Upper lobe of left lung (tissue), 6 donors: ENCODE data around the gene ATXN1. TPM values are rescaled to one million over a fixed set of nuclear protein-coding genes. Genes with fewer than 3 reads are reported as not detected.

ENCODE experiments used
- ATAC-seq, 2 donors: fragments of 200-7000 bp; cut with Tn5 transposase; one replicate each; pipeline ENCODE4 v1.9.1; 2022; ENCODE audit warnings: mild to moderate bottlenecking in 2 of 2, moderate library complexity in 2 of 2; ENCODE audit not compliant: low FRiP score in 2 of 2
- DNase-seq, 2 donors: peaks; one replicate each; pipeline ENCODE4 v3.0.0-alpha.2; 2019 to 2020
- H3K27ac ChIP-seq, 4 donors: fragments of 200-600 bp; sonication (generic); one replicate each; pipeline ENCODE4 v1.5.1; 2016 to 2019
- H3K27me3 ChIP-seq, 4 donors: fragments of 200-600 bp; sonication (generic); one replicate each; pipeline ENCODE4 v1.5.1; 2017 to 2019
- H3K36me3 ChIP-seq, 4 donors: fragments of 200-600 bp; sonication (generic); one replicate each; pipeline ENCODE4 v1.5.1; 2016 to 2019
- H3K4me1 ChIP-seq, 4 donors: fragments of 200-600 bp; sonication (generic); one replicate each; pipeline ENCODE4 v1.5.1; 2018 to 2019
- H3K4me3 ChIP-seq, 4 donors: fragments of 200-600 bp; sonication (generic); one replicate each; pipeline ENCODE4 v1.5.1; 2017 to 2019; ENCODE audit warnings: mild to moderate bottlenecking in 2 of 4, moderate library complexity in 1 of 4
- H3K9me3 ChIP-seq, 4 donors: fragments of 200-600 bp; sonication (generic); one replicate each; pipeline ENCODE4 v1.5.1; 2018 to 2019
- CTCF ChIP-seq, 6 experiments: fragments of 450-650 bp in 4 of 6; fragments of 200-600 bp in 2 of 6; sonication (generic) in 2 of 6; IDR thresholded peaks; one replicate each; pipeline ENCODE4 v1.5.1; 2016 to 2019; ENCODE audit warnings: antibody characterized with exemption in 6 of 6
- EP300 ChIP-seq, 4 donors: sonication (generic); formaldehyde crosslinking; IDR thresholded peaks; one replicate each; pipeline ENCODE4 v1.5.1; 2017; ENCODE audit warnings: antibody characterized with exemption in 4 of 4, control low read depth in 2 of 4
- POLR2A ChIP-seq, 4 donors: fragments of 450-650 bp; IDR thresholded peaks; one replicate each; pipeline ENCODE4 v1.5.1; 2016 to 2017; ENCODE audit warnings: antibody characterized with exemption in 4 of 4, mild to moderate bottlenecking in 2 of 4
- POLR2AphosphoS5 ChIP-seq, 2 donors: sonication (generic); formaldehyde crosslinking; IDR thresholded peaks; one replicate each; pipeline ENCODE4 v1.5.1; 2017; ENCODE audit warnings: antibody characterized with exemption in 2 of 2
- WGBS, 2 donors: methylation state at CpG; one replicate each; pipeline ENCODE4 v1.1.5; 2017 to 2018; 5-methylcytosine and 5-hydroxymethylcytosine counted together
- total RNA-seq, 6 donors: library from RNA; depleted of rRNA in 4 of 6; stranded (reverse); fragments of >200 nt in 4 of 6; gene quantifications; one replicate each; pipeline versions ENCODE4 v1.1.0 to v1.2.1, GENCODE V29; 2016 to 2021
- donor health status: DM: no; HTN: no; CAD: no; lungs with moderate emphysema.
- donor health status: DM: no; HTN: yes; CAD: no; lungs with severe emphysema.

ATXN1 gene
- total RNA-seq, 6 donors from 2014 or later: 44.2 to 106 (median 71.7) TPM

GRCh38 chr6:16700916-16701234, 60.4 kb downstream of the ATXN1 start:
- ATAC-seq (no peak), DNase-seq (no peak)
- peaks cover 28 to 59% (median 36%) of the 10 kb centered on the region in 4 donors for H3K4me1 ChIP-seq
- H3K27me3 ChIP-seq: no peaks in the 10 kb centered on the region
- H3K27ac ChIP-seq: peak overlapping the region in 2 of 4 donors; percentile 41 to 55
- 59 to 64% methylated on average over 5 of the region's 5 CpGs for WGBS, 2 donors
- TF ChIP-seq POLR2AphosphoS5 (IDR thresholded peaks at IDR 0.05): no peak
- TF ChIP-seq EP300 (IDR thresholded peaks at IDR 0.05): no peak
- no peak for TF ChIP-seq CTCF (IDR thresholded peaks at IDR 0.05)
- TF ChIP-seq POLR2A (IDR thresholded peaks at IDR 0.05): no peak
- H3K36me3 ChIP-seq: no peaks in the 10 kb centered on the region
- peak overlapping the region in 2 of 4 donors; percentile 12 to 16 for H3K4me3 ChIP-seq
- H3K9me3 ChIP-seq: no peaks in the 10 kb centered on the region

- H3K4me1 ChIP-seq: peaks cover 28 to 57% (median 32%) of the 10 kb centered on the region in 4 donors
- no peaks in the 10 kb centered on the region for H3K36me3 ChIP-seq
- H3K9me3 ChIP-seq: no peaks in the 10 kb centered on the region
- H3K27ac ChIP-seq: peak overlapping the region in 2 of 4 donors; percentile 41 to 55
- no peaks in the 10 kb centered on the region for H3K27me3 ChIP-seq
- H3K4me3 ChIP-seq: peak overlapping the region in 3 of 4 donors; percentile 6 to 16 (median 12)
- no peak for DNase-seq
- 50 to 59% methylated on average over 13 of the region's 13 CpGs for WGBS, 2 donors
- TF ChIP-seq POLR2AphosphoS5 (IDR thresholded peaks at IDR 0.05) (no peak), EP300 (IDR thresholded peaks at IDR 0.05) (no peak), POLR2A (IDR thresholded peaks at IDR 0.05) (peak in 1 of 4 donors; percentile 10), CTCF (IDR thresholded peaks at IDR 0.05) (no peak)
- ATAC-seq: peak in 1 of 2 donors; percentile 72
Measured at GRCh38 chr6:16700202-16700915, 60.9 kb downstream of the ATXN1 start.

GRCh38 chr6:16698997-16699868, 62.0 kb downstream of the ATXN1 start:
- Histone ChIP-seq H3K27me3 (no peaks in the 10 kb centered on the region), H3K36me3 (no peaks in the 10 kb centered on the region), H3K27ac (peak overlapping the region in 3 of 4 donors; percentile 33 to 55 (median 50)), H3K9me3 (no peaks in the 10 kb centered on the region), H3K4me3 (no peak overlapping the region), H3K4me1 (peaks cover 21 to 51% (median 29%) of the 10 kb centered on the region in 4 donors)
- TF ChIP-seq POLR2AphosphoS5 (IDR thresholded peaks at IDR 0.05): no peak
- no peak for TF ChIP-seq POLR2A (IDR thresholded peaks at IDR 0.05)
- no peak for TF ChIP-seq CTCF (IDR thresholded peaks at IDR 0.05)
- TF ChIP-seq EP300 (IDR thresholded peaks at IDR 0.05): no peak
- no peak for DNase-seq
- 55 to 71% methylated on average over 7 of the region's 7 CpGs for WGBS, 2 donors
- ATAC-seq: peak in 1 of 2 donors; percentile 33

- ATAC-seq (peak in 1 of 2 donors; percentile 46), DNase-seq (no peak)
- Histone ChIP-seq H3K36me3 (no peaks in the 10 kb centered on the region), H3K27ac (peak overlapping the region in 2 of 4 donors; percentile 31 to 61), H3K9me3 (no peaks in the 10 kb centered on the region), H3K4me1 (peaks cover 20 to 42% (median 27%) of the 10 kb centered on the region in 4 donors), H3K27me3 (no peaks in the 10 kb centered on the region), H3K4me3 (no peak overlapping the region)
- 58 to 65% methylated on average over 1 of the region's 1 CpG for WGBS, 2 donors
- no peak for TF ChIP-seq CTCF (IDR thresholded peaks at IDR 0.05)
- TF ChIP-seq POLR2A (IDR thresholded peaks at IDR 0.05): no peak
- no peak for TF ChIP-seq EP300 (IDR thresholded peaks at IDR 0.05)
- no peak for TF ChIP-seq POLR2AphosphoS5 (IDR thresholded peaks at IDR 0.05)
Measured at GRCh38 chr6:16698162-16698533, 63.1 kb downstream of the ATXN1 start.
